Testis (tissue), 3 donors: ENCODE measurements around the gene BMPR1A. TPM values are rescaled to one million over a fixed set of nuclear protein-coding genes. Genes with fewer than 3 reads are reported as not detected.

ENCODE experiments used
- DNase-seq: peaks from one replicate; pipeline ENCODE4 v3.0.0-alpha.2; 2019
- H3K27ac ChIP-seq, 2 donors: fragments of 200-600 bp; sonication (generic); one replicate each; pipeline ENCODE4 v1.5.1; 2019
- H3K27me3 ChIP-seq: fragments of 200-600 bp; sonication (generic); one replicate; pipeline ENCODE4 v1.5.1; 2019
- H3K36me3 ChIP-seq: fragments of 200-600 bp; sonication (generic); one replicate; pipeline ENCODE4 v1.5.1; 2017; ENCODE audit warnings: low read depth; ENCODE audit errors: missing control alignments
- H3K4me1 ChIP-seq: fragments of 200-600 bp; sonication (generic); one replicate; pipeline ENCODE4 v1.5.1; 2019
- H3K4me3 ChIP-seq, 2 donors: fragments of 200-600 bp; sonication (generic); one replicate each; pipeline ENCODE4 v1.5.1; 2017 to 2019
- H3K9me3 ChIP-seq: fragments of 200-600 bp; sonication (generic); one replicate; pipeline ENCODE4 v1.5.1; 2017
- POLR2A ChIP-seq: fragments of 450-650 bp; IDR thresholded peaks from one replicate; pipeline ENCODE4 v1.6.1; 2017; ENCODE audit warnings: antibody characterized with exemption, mild to moderate bottlenecking, moderate library complexity
- WGBS, 2 donors: methylation state at CpG; one replicate each; pipeline ENCODE4 v1.1.5; 2018; 5-methylcytosine and 5-hydroxymethylcytosine counted together
- intact Hi-C: fragments of 100-400 bp; cut with DNase I; formaldehyde crosslinking; loops from one replicate; pipeline ENCODE4 v1.15.1; 2023; ENCODE audit warnings: low total_unique reads
- polyA plus RNA-seq: library from polyadenylated mRNA; stranded (reverse); fragments of 350-450 nt; fragmentation: Illumina TruSeq; extraction: RNeasy Lipid Tissue Mini Kit (QIAGEN cat#74804); gene quantifications from one replicate; pipeline ENCODE4 v1.2.3, GENCODE V29; 2014; ENCODE audit warnings: low read depth, low replicate concordance; ENCODE audit not compliant: insufficient read depth
- total RNA-seq, 2 donors: library from RNA; depleted of rRNA; stranded (reverse); fragments of >200 nt; gene quantifications; one replicate each; pipeline ENCODE4 v1.2.3, GENCODE V29; 2016
- TF ChIP-seq, protein P1 (sequence below), 3 experiments: fragments of 450-650 bp in 2 of 3; fragments of 200-600 bp in 1 of 3; sonication (generic) in 1 of 3; IDR thresholded peaks; one replicate each; pipeline ENCODE4 v1.5.1; 2016 to 2019; ENCODE audit warnings: antibody characterized with exemption in 3 of 3, mild to moderate bottlenecking in 2 of 3, moderate library complexity in 1 of 3

Gene BMPR1A
- total and polyA plus RNA-seq, 3 donors from 2014 or later: 19.5 to 51.1 (median 42.6) TPM

DNA sequence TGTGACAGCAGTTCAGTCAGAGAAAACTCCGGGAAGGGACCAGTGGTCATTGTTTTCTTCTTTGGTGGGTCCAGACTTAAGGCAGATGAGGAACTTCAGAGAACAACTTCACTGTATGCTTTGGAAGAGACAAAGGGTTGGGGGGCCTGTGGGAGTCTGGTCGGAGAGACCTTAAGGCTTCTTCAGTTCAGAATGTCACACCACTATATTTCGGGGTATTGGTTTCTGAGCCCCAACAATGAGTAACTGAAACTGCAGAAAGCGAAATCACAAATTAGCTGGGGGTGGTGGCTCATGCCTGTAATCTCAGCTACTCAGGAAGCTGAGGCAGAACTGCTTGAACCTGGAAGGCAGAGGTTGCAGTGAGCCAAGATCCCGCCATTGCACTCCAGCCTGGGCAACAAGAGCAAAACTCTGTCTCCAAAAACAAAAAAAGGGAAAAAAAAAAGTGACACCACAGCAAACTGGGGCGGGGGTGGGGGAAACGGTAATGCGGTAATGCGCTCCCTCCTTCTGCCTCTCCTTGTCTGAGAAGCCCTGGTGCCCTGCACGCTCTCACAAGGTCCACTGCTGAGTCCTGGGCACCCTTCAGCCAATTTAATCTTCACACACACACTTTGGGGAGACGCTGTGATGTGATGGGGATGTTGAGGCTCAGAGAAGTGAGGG lies 209.7 kb downstream of the BMPR1A start:
- intact Hi-C loops: no loop called here
- Histone ChIP-seq H3K36me3 (no peaks in the 10 kb centered on the region), H3K4me1 (peaks cover 30% of the 10 kb centered on the region), H3K9me3 (no peaks in the 10 kb centered on the region), H3K4me3 (no peak overlapping the region), H3K27me3 (no peaks in the 10 kb centered on the region), H3K27ac (peak overlapping the region in 1 of 2 donors; percentile 53)
- no peak for DNase-seq
- TF ChIP-seq POLR2A: no peak
- TF ChIP-seq, protein P1, sequence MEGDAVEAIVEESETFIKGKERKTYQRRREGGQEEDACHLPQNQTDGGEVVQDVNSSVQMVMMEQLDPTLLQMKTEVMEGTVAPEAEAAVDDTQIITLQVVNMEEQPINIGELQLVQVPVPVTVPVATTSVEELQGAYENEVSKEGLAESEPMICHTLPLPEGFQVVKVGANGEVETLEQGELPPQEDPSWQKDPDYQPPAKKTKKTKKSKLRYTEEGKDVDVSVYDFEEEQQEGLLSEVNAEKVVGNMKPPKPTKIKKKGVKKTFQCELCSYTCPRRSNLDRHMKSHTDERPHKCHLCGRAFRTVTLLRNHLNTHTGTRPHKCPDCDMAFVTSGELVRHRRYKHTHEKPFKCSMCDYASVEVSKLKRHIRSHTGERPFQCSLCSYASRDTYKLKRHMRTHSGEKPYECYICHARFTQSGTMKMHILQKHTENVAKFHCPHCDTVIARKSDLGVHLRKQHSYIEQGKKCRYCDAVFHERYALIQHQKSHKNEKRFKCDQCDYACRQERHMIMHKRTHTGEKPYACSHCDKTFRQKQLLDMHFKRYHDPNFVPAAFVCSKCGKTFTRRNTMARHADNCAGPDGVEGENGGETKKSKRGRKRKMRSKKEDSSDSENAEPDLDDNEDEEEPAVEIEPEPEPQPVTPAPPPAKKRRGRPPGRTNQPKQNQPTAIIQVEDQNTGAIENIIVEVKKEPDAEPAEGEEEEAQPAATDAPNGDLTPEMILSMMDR (IDR thresholded peaks at IDR 0.05): no peak
- 48 to 56% methylated on average over 11 of the region's 11 CpGs for WGBS, 2 donors

DNA sequence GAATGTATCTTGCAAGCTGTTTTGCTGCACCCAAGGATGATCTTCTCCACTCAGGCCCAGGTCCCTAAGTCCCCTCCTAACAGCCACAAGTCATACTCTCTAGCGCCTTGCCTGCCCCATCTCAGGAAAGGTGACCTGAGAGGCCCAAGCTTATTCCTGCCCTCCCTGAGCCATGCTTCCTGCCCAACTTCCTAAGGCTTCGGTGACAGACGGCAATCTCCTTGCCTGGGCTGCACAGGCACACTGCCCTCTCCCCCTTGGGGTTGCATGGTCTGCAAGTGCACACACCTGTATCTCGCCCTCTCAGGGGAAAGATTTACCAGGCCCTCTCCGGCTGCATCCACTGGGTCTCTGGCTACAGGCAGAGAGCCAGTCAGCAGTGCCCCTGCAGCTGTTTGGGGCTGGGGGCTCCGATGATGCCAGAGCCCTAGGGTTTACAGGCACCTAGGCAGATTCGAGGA lies 211.1 kb downstream of the BMPR1A start:
- TF ChIP-seq POLR2A: no peak
- TF ChIP-seq, protein P1 (IDR thresholded peaks at IDR 0.05): no peak
- H3K9me3 ChIP-seq: no peaks in the 10 kb centered on the region
- DNase-seq: no peak
- H3K4me3 ChIP-seq: no peak overlapping the region
- peaks cover 38% of the 10 kb centered on the region for H3K4me1 ChIP-seq
- 70 to 89% methylated on average over 3 to 7 of the region's 7 CpGs for WGBS, 2 donors
- no peaks in the 10 kb centered on the region for H3K27me3 ChIP-seq
- H3K36me3 ChIP-seq: no peaks in the 10 kb centered on the region
- H3K27ac ChIP-seq: peak overlapping the region; percentile 86 to 98
- intact Hi-C loops: no loop called here

DNA sequence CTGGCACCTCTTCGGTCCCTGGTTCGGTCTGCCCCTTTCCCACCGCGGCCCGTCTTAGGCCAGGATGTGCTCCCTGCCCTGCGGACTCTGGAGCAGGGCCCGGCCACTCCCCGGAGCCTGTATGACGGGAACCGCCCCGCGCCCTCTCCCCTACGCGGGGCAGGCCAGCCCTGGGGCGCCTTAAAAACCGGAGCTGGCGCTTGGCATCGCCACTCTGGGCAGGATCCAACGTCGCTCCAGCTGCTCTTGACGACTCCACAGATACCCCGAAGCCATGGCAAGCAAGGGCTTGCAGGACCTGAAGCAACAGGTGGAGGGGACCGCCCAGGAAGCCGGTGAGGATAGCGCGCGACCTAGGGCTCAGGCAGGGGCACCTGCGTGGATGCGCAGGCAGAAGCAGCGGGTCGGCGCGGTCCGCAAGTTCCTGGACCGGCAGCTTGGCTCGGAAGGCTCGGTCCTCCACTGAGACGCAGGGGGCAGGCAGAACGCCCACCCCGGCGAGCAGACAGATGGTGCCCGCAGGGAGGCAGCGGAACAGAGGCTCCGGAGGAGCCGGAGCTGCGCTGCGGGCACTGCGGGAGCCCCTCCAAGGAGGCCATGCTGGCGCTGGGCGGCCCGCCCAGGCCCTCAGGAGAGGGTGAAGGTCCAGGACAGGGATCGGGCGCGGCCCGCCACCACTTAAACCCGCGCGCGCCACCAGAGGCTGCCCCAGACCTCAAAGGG lies 212.0 kb downstream of the BMPR1A start, which contains the start of gene ADIRF:
Gene ADIRF, plus strand, starts transcription at position 212 of the 723 bp plus-strand sequence. Its CDS starts 63 bp downstream, at position 275.
- Histone ChIP-seq H3K36me3 (no peaks in the 10 kb centered on the region), H3K9me3 (no peaks in the 10 kb centered on the region), H3K4me1 (peaks cover 38% of the 10 kb centered on the region), H3K4me3 (peak within 1 kb of the TSS; percentile 66 to 80), H3K27me3 (no peaks in the 10 kb centered on the region), H3K27ac (peak within 1 kb of the TSS; percentile 86 to 98)
- TF ChIP-seq, protein P1 (IDR thresholded peaks at IDR 0.05): no peak
- no peak for TF ChIP-seq POLR2A
- DNase-seq: no peak
- intact Hi-C loops: no loop called here
- WGBS, 2 donors: 8 to 18% methylated on average over 10 to 53 of the region's 59 CpGs

DNA sequence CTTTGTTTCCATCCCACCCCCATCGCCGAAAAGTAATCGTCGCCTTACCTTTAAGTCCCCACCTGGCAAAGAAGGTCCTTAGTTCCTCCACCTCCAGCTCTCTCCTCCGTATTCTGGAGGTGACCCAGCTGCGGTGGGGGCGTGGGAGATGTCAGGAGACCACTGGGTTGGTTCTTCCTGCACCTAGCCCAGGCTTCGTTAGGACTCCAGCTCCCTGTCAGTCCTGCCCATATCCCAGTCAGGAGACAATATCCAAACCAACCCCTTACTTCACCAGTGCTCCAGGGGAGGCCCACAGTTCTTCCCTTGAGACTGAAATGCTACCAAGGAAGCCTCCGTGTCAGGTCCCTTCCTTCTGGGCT lies 212.6 kb downstream of the BMPR1A start:
- no peak for DNase-seq
- TF ChIP-seq POLR2A: no peak
- TF ChIP-seq, protein P1 (IDR thresholded peaks at IDR 0.05): no peak
- WGBS, 2 donors: 24 to 33% methylated on average over 6 to 9 of the region's 9 CpGs
- H3K27me3 ChIP-seq: no peaks in the 10 kb centered on the region
- H3K4me3 ChIP-seq: peak overlapping the region; percentile 66 to 80
- no peaks in the 10 kb centered on the region for H3K36me3 ChIP-seq
- peak overlapping the region; percentile 86 to 98 for H3K27ac ChIP-seq
- intact Hi-C loops: no loop called here
- H3K9me3 ChIP-seq: no peaks in the 10 kb centered on the region
- H3K4me1 ChIP-seq: peaks cover 38% of the 10 kb centered on the region
